T-cell (primary cell): ENCODE data around the gene MRPL18. TPM values are rescaled to one million over a fixed set of nuclear protein-coding genes. Genes with fewer than 3 reads are reported as not detected.
"Not testable (repeated sequence)": the region's sequence is repeated elsewhere in the genome, so short reads cannot be mapped to it uniquely, and the experiment has no call there.

Source experiments
- ATAC-seq, 4 experiments: fragments of 200-7000 bp in 3 of 4; fragments of 150-1000 bp in 1 of 4; cut with Tn5 transposase; replicated peaks in 1 of 4; 1 replicate in 3 of 4; 2 replicates in 1 of 4; pipeline ENCODE4 v1.10.0; 2021; ENCODE audit warnings: moderate library complexity in 3 of 4, mild to moderate bottlenecking in 2 of 4, moderate number of reproducible peaks in 1 of 4
- CTCF ChIA-PET, 2 donors: fragments of 300-600 bp; sonication (Branson Sonifier 250); formaldehyde crosslinking; loops; one replicate each; lab custom pipeline; 2022; ENCODE audit warnings: antibody characterized with exemption in 2 of 2; lab: Charles Lee
- POLR2A ChIA-PET, 2 donors: fragments of 300-600 bp; sonication (Branson Sonifier 250); formaldehyde crosslinking; loops; one replicate each; lab custom pipeline; 2022; ENCODE audit warnings: antibody characterized with exemption in 2 of 2; lab: Charles Lee
- DNase-seq, 35 experiments: peaks; one replicate each; pipeline versions ENCODE4 v3.0.0 to v3.0.0-alpha.2; 2013 to 2023
- H3K27ac ChIP-seq: one replicate; pipeline ENCODE4 v1.5.1; 2013; ENCODE audit warnings: low read length
- H3K27me3 ChIP-seq, 2 experiments: replicated peaks in 1 of 2; 1 replicate in 1 of 2; 2 replicates in 1 of 2; pipeline versions ENCODE4 v1.6.1 to v1.7.0; 2013; ENCODE audit warnings: low read length in 1 of 2, mixed read lengths in 1 of 2; ENCODE audit not compliant: control insufficient read depth in 2 of 2, insufficient read depth in 2 of 2; ENCODE audit errors: extremely low read depth in 1 of 2
- H3K36me3 ChIP-seq, 2 donors: 1 replicate in 1 of 2; 2 replicates in 1 of 2; pipeline versions ENCODE4 v1.6.1 to v1.7.0; 2013; ENCODE audit warnings: low read length in 1 of 2; ENCODE audit not compliant: control insufficient read depth in 2 of 2, insufficient read depth in 1 of 2; ENCODE audit errors: extremely low read depth in 1 of 2
- H3K4me1 ChIP-seq, 2 experiments: 1 replicate in 1 of 2; 2 replicates in 1 of 2; pipeline versions ENCODE4 v1.6.1 to v1.7.0; 2013; ENCODE audit warnings: low read length in 2 of 2, mixed read lengths in 1 of 2; ENCODE audit not compliant: insufficient read depth in 2 of 2, control insufficient read depth in 1 of 2; ENCODE audit errors: extremely low read depth in 1 of 2
- H3K4me3 ChIP-seq, 2 donors: 1 replicate in 1 of 2; 2 replicates in 1 of 2; pipeline versions ENCODE4 v1.5.1 to v1.7.0; 2013; ENCODE audit warnings: mild to moderate bottlenecking in 2 of 2, low read length in 1 of 2, moderate library complexity in 1 of 2; ENCODE audit not compliant: control insufficient read depth in 1 of 2; ENCODE audit errors: extremely low read depth in 1 of 2
- H3K9me3 ChIP-seq: 2 replicates; pipeline ENCODE4 v1.7.0; 2013
- H3K27ac Mint-ChIP-seq, 2 donors: one replicate each; pipeline ENCODE4 v1.8.0; 2020 to 2021; ENCODE audit warnings: mild to moderate bottlenecking in 2 of 2, mixed read lengths in 2 of 2
- H3K27me3 Mint-ChIP-seq, 2 donors: one replicate each; pipeline ENCODE4 v1.8.0; 2021 to 2022; ENCODE audit warnings: mixed read lengths in 2 of 2
- H3K36me3 Mint-ChIP-seq: one replicate; pipeline ENCODE4 v1.8.0; 2021; ENCODE audit warnings: mixed read lengths
- H3K4me1 Mint-ChIP-seq, 3 donors: one replicate each; pipeline ENCODE4 v1.8.0; 2020 to 2022; ENCODE audit warnings: mixed read lengths in 3 of 3, mild to moderate bottlenecking in 1 of 3
- H3K4me3 Mint-ChIP-seq, 3 donors: one replicate each; pipeline ENCODE4 v1.8.0; 2020 to 2022; ENCODE audit warnings: mild to moderate bottlenecking in 3 of 3, mixed read lengths in 3 of 3, moderate library complexity in 3 of 3
- H3K9me3 Mint-ChIP-seq, 3 donors: one replicate each; pipeline ENCODE4 v1.8.0; 2020 to 2022; ENCODE audit warnings: mixed read lengths in 3 of 3
- WGBS: methylation state at CpG from one replicate; pipeline ENCODE4 v1.1.5; 2013; ENCODE audit warnings: missing lambda C conversion rate; ENCODE audit not compliant: insufficient coverage; 5-methylcytosine and 5-hydroxymethylcytosine counted together
- total RNA-seq, 35 experiments: library from RNA in 6 of 35; stranded (reverse) in 6 of 35; fragments of 120-200 nt in 1 of 35; gene quantifications; one replicate each; pipeline versions ENCODE4 v1.2.1 to v1.2.4 and lab custom pipeline; 2013 to 2026

The MRPL18 gene
- total RNA-seq, 5 donors from 2014 or later (not counting 1 experiment from before 2014, with no cell fraction given), result 19.8 to 44.4 (median 36.6) TPM

DNA sequence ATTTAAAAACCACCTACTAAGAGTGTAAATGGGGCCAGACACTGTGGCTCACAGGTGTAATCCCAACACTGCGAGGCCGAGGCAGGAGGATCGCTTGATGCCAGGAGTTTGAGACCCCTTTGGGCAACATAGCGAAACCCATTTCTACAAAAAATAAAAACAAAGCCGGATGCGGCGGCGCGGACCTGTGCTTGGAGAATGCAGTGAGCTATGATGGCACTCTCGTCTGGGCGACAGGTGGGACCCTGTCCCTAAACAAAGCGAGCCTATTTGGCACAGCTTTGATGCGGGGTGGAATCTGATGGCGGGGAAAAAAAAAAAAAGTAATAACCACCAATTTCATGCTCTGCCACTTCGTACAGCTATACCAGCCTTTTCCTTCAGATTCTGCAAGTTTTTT lies 2.0 kb upstream of the MRPL18 start:
- H3K36me3 Mint-ChIP-seq, result peaks cover 44% of the 10 kb centered on the region
- H3K4me1 ChIP-seq, result peaks cover 25 to 31% of the 10 kb centered on the region in 2 experiments
- peaks cover under 1 to 55% of the 10 kb centered on the region in 2 donors for H3K36me3 ChIP-seq
- H3K27me3 Mint-ChIP-seq, result no peaks in the 10 kb centered on the region
- peak overlapping the region; percentile 96 to 99 (median 98) for H3K4me3 Mint-ChIP-seq
- DNase-seq (peak in 6 of 35 experiments; percentile 1 to 27 (median 6)), ATAC-seq (no peak)
- no peaks in the 10 kb centered on the region for H3K9me3 ChIP-seq
- peak overlapping the region; percentile 96 for H3K4me3 ChIP-seq
- WGBS, result 28% methylated on average over 4 of the region's 15 CpGs
- H3K27ac ChIP-seq, result peak overlapping the region; percentile 96
- ChIA-PET CTCF (interaction anchor here (0.6 to 1.2 kb wide), 5 partner anchors 14 to 96 kb away, joined by 3 to 6 read pairs (median 4); partner anchors contain the start of genes SOD2 (in 1 of the 2) and WTAP (in 1 of the 2)), POLR2A (interaction anchor here (0.6 to 1.8 kb wide), 2 partner anchors 14 to 55 kb away, joined by 3 to 5 read pairs; no protein-coding TSS in a partner anchor)
- H3K27ac Mint-ChIP-seq, result peak overlapping the region; percentile 77 to 90
- peaks cover 53 to 67% (median 63%) of the 10 kb centered on the region in 3 donors for H3K4me1 Mint-ChIP-seq
- H3K9me3 Mint-ChIP-seq, result no peaks in the 10 kb centered on the region
- H3K27me3 ChIP-seq, result no peaks in the 10 kb centered on the region

DNA sequence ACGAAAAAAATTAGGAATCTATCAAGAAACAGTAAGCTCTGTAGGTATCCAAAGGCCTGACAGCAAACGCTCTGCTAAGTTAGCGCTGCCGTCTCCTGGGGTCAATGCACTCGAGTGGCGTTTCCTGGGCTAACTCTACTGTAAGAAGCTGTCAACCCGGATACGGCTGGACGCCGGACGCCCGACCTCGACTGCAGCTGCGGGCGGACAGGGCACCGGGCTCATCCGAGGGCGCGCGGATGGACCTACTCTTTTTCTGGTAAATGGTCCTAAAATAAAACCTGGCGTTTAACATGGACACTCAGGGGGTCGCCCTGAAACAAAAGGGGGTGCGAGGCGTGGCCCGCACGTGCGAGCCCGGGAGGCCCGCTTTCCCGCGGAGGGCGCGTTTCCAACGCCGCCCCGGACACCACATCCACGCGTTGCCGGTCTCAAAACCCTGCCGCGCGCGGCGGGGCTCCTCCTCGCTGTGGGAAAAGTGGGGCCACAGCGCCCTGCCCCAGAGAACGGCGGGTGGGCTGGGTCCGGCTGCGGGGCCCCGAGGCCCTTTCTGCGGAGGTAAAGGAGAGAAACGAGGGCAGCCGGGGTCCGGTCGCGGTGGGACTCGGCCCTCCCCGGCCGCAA lies 1.4 kb upstream of the MRPL18 start:
- Mint-ChIP-seq H3K4me3 (peak overlapping the region; percentile 96 to 99 (median 98)), H3K27ac (peak overlapping the region; percentile 77 to 90), H3K4me1 (peaks cover 48 to 66% (median 63%) of the 10 kb centered on the region in 3 donors), H3K27me3 (no peaks in the 10 kb centered on the region), H3K36me3 (peaks cover 42% of the 10 kb centered on the region), H3K9me3 (no peaks in the 10 kb centered on the region)
- DNase-seq (peak in 18 of 35 experiments; percentile 3 to 39 (median 10)), ATAC-seq (no peak)
- Histone ChIP-seq H3K27ac (peak overlapping the region; percentile 96), H3K4me3 (peak overlapping the region; percentile 96), H3K4me1 (peaks cover 25 to 31% of the 10 kb centered on the region in 2 experiments), H3K36me3 (peaks cover 3 to 53% of the 10 kb centered on the region in 2 donors), H3K9me3 (no peaks in the 10 kb centered on the region), H3K27me3 (no peaks in the 10 kb centered on the region)
- ChIA-PET POLR2A (interaction anchor here (0.8 to 1.8 kb wide), 4 partner anchors 56 to 1703 kb away, joined by 4 to 14 read pairs (median 8); partner anchors contain the start of gene WTAP (in 2 of the 2)), CTCF (interaction anchor here (0.6 to 1.2 kb wide), 6 partner anchors 15 to 96 kb away, joined by 3 to 6 read pairs (median 4); partner anchors contain the start of genes SOD2 (in 1 of the 2) and WTAP (in 1 of the 2))
- under 1% methylated on average over 60 of the region's 60 CpGs for WGBS

DNA sequence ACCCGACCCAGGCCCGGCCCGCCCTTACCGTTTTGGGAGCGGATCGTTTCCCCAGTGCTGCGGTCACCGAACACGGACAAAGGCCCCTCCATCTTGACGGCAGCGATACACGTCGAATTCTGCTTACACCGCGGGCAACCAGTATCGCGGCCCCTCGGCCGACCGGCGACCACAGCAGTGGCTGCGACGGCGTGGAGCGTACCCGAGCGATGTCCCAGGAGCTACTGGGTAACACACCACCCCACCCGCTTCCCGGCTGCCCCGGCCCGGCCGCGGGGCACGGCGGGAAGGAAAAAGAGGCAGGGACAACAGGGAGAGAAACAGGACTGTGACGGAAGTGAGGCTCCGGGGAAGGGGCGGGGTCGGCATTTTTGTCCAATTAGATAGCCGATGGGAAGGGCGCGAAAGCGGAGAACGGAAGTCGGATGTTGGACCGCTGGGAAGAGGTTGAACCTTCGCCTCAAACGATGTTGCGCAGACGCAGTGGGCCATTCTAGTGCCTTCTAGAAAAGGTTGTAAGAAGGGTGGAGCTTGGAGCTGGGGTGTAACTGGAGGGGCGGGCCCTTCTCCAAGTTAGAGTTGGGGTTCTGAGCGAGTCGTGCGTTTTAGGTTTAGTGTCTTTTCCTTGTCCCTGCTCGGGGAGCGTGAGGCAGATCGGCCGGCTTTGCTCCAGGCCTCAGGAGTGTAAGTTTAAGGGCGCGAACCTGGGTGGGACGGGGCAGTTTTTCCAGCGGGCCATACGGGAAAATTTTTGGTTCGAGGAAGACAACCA lies 704 bp upstream of the MRPL18 start, which contains the start of gene TCP1:
TSS of gene TCP1 (minus strand) at position 226 of the 772 bp plus-strand sequence. CDS start at position 92, 134 bp downstream.
- ATAC-seq, result peak; percentile 82 to 87 (median 85)
- peak within 1 kb of the TSS; percentile 96 for H3K27ac ChIP-seq
- Mint-ChIP-seq H3K9me3 (no peaks in the 10 kb centered on the region), H3K27ac (peak within 1 kb of the TSS; percentile 97 to 99), H3K36me3 (peaks cover 46% of the 10 kb centered on the region), H3K4me1 (peaks cover 55 to 70% (median 66%) of the 10 kb centered on the region in 3 donors), H3K27me3 (no peaks in the 10 kb centered on the region), H3K4me3 (peak within 1 kb of the TSS; percentile 96 to 99 (median 98))
- H3K4me3 ChIP-seq, result peak within 1 kb of the TSS; percentile 96
- H3K4me1 ChIP-seq, result peaks cover 25 to 31% of the 10 kb centered on the region in 2 experiments
- no peaks in the 10 kb centered on the region for H3K9me3 ChIP-seq
- no peaks in the 10 kb centered on the region for H3K27me3 ChIP-seq
- WGBS, result under 1% methylated on average over 54 of the region's 64 CpGs
- peak; percentile 94 to 100 (median 98) for DNase-seq
- ChIA-PET POLR2A (interaction anchor here (0.5 to 2.4 kb wide), 19 partner anchors 9 to 1703 kb away, joined by 3 to 14 read pairs (median 4); partner anchors contain the start of genes WTAP (in 2 of the 2), ACAT2 (in 1 of the 2), AGPAT4 (in 1 of the 2) and SOD2 (in 1 of the 2)), CTCF (interaction anchor here in 1 of 2 donors (0.5 to 2.4 kb wide), 8 partner anchors 15 to 99 kb away, joined by 3 to 17 read pairs (median 6); partner anchors contain the start of genes ACAT2 and WTAP)
- H3K36me3 ChIP-seq, result peaks cover 4 to 54% of the 10 kb centered on the region in 2 donors

- WGBS, result 26% methylated on average over 15 of the region's 18 CpGs
- Mint-ChIP-seq H3K4me3 (peak overlapping the region; percentile 96 to 99 (median 98)), H3K4me1 (peaks cover 62 to 66% (median 63%) of the 10 kb centered on the region in 3 donors), H3K36me3 (peaks cover 39% of the 10 kb centered on the region), H3K27ac (peak overlapping the region; percentile 97 to 99), H3K9me3 (no peaks in the 10 kb centered on the region), H3K27me3 (no peaks in the 10 kb centered on the region)
- ATAC-seq (no peak), DNase-seq (peak in 12 of 35 experiments; percentile 1 to 39 (median 7))
- H3K27ac ChIP-seq, result peak overlapping the region; percentile 96
- peaks cover 23 to 32% of the 10 kb centered on the region in 2 experiments for H3K4me1 ChIP-seq
- ChIA-PET CTCF (interaction anchor here (0.5 to 2.4 kb wide), 10 partner anchors 29 to 1506 kb away, joined by 3 to 17 read pairs (median 6); partner anchors contain the start of genes ACAT2 (in 1 of the 2) and WTAP (in 1 of the 2)), POLR2A (interaction anchor here (0.6 to 2.4 kb wide), 11 partner anchors 21 to 674 kb away, joined by 3 to 24 read pairs (median 6); partner anchors contain the start of genes ACAT2 (in 1 of the 2) and SOD2 (in 1 of the 2))
- H3K4me3 ChIP-seq, result peak overlapping the region; percentile 96
- H3K9me3 ChIP-seq, result no peaks in the 10 kb centered on the region
- no peaks in the 10 kb centered on the region for H3K27me3 ChIP-seq
- H3K36me3 ChIP-seq, result peaks cover 4 to 45% of the 10 kb centered on the region in 2 donors
Observed at GRCh38 chr6:159790956-159791598, 810 bp downstream of the MRPL18 start.

DNA sequence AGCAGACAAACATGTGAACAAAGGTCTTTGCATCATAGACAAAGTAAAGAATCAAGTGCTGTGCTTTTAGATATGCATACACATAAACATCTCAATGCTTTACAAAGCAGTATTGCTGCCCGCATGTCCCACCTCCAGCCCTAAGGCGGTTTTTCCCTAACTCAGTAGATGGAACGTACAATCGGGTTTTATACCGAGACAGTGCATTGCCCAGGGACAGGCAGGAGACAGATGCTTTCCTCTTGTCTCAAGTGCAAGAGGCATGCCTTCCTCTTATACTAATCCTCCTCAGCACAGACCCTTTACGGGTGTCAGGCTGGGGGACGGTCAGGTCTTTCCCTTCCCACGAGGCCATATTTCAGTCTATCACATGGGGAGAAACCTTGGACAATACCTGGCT lies 4.7 kb downstream of the MRPL18 start:
- ATAC-seq, H3K27ac Mint-ChIP-seq, H3K9me3 ChIP-seq, H3K4me3 ChIP-seq, CTCF ChIA-PET, POLR2A ChIA-PET, H3K9me3 Mint-ChIP-seq, H3K4me3 Mint-ChIP-seq, H3K27me3 Mint-ChIP-seq, H3K27me3 ChIP-seq, DNase-seq, H3K27ac ChIP-seq: not testable (repeated sequence)
- Histone ChIP-seq H3K4me1 (peaks cover 16 to 25% of the 10 kb centered on the region in 2 experiments), H3K36me3 (peaks cover 4 to 64% of the 10 kb centered on the region in 2 donors)
- H3K4me1 Mint-ChIP-seq, result peaks cover 45 to 49% (median 48%) of the 10 kb centered on the region in 3 donors
- H3K36me3 Mint-ChIP-seq, result peaks cover 55% of the 10 kb centered on the region
- 83% methylated on average over 7 of the region's 8 CpGs for WGBS
